Heart left ventricle (tissue), 16 donors: ENCODE results near the gene SEC61G. TPM values are rescaled to one million over a fixed set of nuclear protein-coding genes. Genes with fewer than 3 reads are reported as not detected.

ENCODE experiments used
- ATAC-seq, 4 donors: fragments of 200-7000 bp; cut with Tn5 transposase; one replicate each; pipeline ENCODE4 v1.9.1; 2020 to 2022; ENCODE audit warnings: moderate library complexity in 4 of 4, mild to moderate bottlenecking in 3 of 4, moderate number of reproducible peaks in 1 of 4
- DNase-seq, 5 donors: peaks; one replicate each; pipeline ENCODE4 v3.0.0-alpha.2; 2020
- H3K27ac ChIP-seq, 12 donors: fragments of 200-600 bp; sonication (generic) in 4 of 12; one replicate each; pipeline versions ENCODE4 v1.5.0 to v1.8.0; 2016 to 2022; ENCODE audit warnings: mild to moderate bottlenecking in 2 of 12
- H3K27me3 ChIP-seq, 9 donors: fragments of 200-600 bp; sonication (generic) in 2 of 9; one replicate each; pipeline versions ENCODE4 v1.5.1 to v1.8.0; 2016 to 2022; ENCODE audit warnings: mild to moderate bottlenecking in 3 of 9
- H3K36me3 ChIP-seq, 9 donors: fragments of 200-600 bp; sonication (generic) in 2 of 9; one replicate each; pipeline versions ENCODE4 v1.5.0 to v1.8.0; 2018 to 2022; ENCODE audit warnings: mild to moderate bottlenecking in 2 of 9
- H3K4me1 ChIP-seq, 12 donors: fragments of 200-600 bp; sonication (generic) in 4 of 12; one replicate each; pipeline versions ENCODE4 v1.5.0 to v1.8.0; 2016 to 2022; ENCODE audit warnings: mild to moderate bottlenecking in 3 of 12
- H3K4me3 ChIP-seq, 12 donors: fragments of 200-600 bp; sonication (generic) in 4 of 12; one replicate each; pipeline versions ENCODE4 v1.5.0 to v1.8.0; 2017 to 2022; ENCODE audit warnings: mild to moderate bottlenecking in 9 of 12, moderate library complexity in 4 of 12
- H3K9me3 ChIP-seq, 12 donors: fragments of 200-600 bp; sonication (generic) in 4 of 12; one replicate each; pipeline versions ENCODE4 v1.5.0 to v1.8.0; 2016 to 2022; ENCODE audit warnings: mild to moderate bottlenecking in 1 of 12
- POLR2A ChIP-seq, 2 donors: fragments of 450-650 bp; IDR thresholded peaks; one replicate each; pipeline ENCODE4 v1.6.1; 2017; ENCODE audit warnings: antibody characterized with exemption in 2 of 2, mild to moderate bottlenecking in 2 of 2, moderate library complexity in 2 of 2
- WGBS, 4 donors: extraction: QIAGEN DNeasy Blood & Tissue Kit in 2 of 4; methylation state at CpG; one replicate each; pipeline versions ENCODE4 v1.1.5 to v1.1.7; 2013 to 2018; 5-methylcytosine and 5-hydroxymethylcytosine counted together
- intact Hi-C, 10 donors: fragments of 100-400 bp; cut with DNase I; formaldehyde crosslinking; loops; one replicate each; pipeline versions ENCODE4 v1.11.1 to v1.14.2; 2022
- polyA plus RNA-seq, 2 donors: library from polyadenylated mRNA; stranded (reverse); fragments of 200-250 nt; gene quantifications; one replicate each; pipeline ENCODE4 v1.2.3, GENCODE V29; 2013
- total RNA-seq, 9 donors: library from RNA; depleted of rRNA in 2 of 9; stranded (reverse); fragments of >200 nt in 2 of 9; fragmentation: NEBNext Ultra II Directional in 3 of 9; extraction: Animal tissue kit (Norgen Biotek cat#: 25700) in 3 of 9; gene quantifications; one replicate each; pipeline versions ENCODE4 v1.1.0 to v1.2.4, GENCODE V29; 2016 to 2023
- TF ChIP-seq, protein P1 (sequence below), 12 donors: fragments of 200-600 bp; sonication (generic) in 4 of 12; IDR thresholded peaks; one replicate each; pipeline versions ENCODE4 v1.5.0 to v1.8.0; 2018 to 2022; ENCODE audit warnings: antibody characterized with exemption in 12 of 12, mild to moderate bottlenecking in 5 of 12
- donor health status: ischemic (EF 13 %, LVEDD 7.1; RV severe dilation, severe dysfunction).
- donor health status: healthy with polysubstance abuse.
- donor health status: DM: no; HTN: yes; CAD: no.
- donor health status: DM: no; HTN: no; CAD: no.
- donor health status: ischemic (EF 25% LVEDD 6.9; RV normal size, moderate dysfunction).
- donor health status: ischemic (EF 25% LVEDD 5.7; RV mildly dilated, moderate dysfunction).
- donor health status: healthy.
- donor health status: DM: yes; HTN: yes; CAD: no.
- donor health status: ischemic (EF 35%, LVEDD 5.7; RV mildly dilated, moderate dysfunction).
- donor health status: nonischemic (EF 11% LVEDD 7.7; RV severe dilation, severe dysfunction).
- donor health status: DM: yes; HTN: yes; CAD: no.
- donor health status: PGD.
- donor health status: ischemic (EF 29% LVEDD 5.4; RV normal size, mild dysfunction).
- donor health status: nonischemic (EF 23%, LVEDD 6.1; RV moderate dilation, normal function).

The SEC61G gene
- total and polyA plus RNA-seq, 11 donors = 65.7 to 629 (median 106) TPM

DNA sequence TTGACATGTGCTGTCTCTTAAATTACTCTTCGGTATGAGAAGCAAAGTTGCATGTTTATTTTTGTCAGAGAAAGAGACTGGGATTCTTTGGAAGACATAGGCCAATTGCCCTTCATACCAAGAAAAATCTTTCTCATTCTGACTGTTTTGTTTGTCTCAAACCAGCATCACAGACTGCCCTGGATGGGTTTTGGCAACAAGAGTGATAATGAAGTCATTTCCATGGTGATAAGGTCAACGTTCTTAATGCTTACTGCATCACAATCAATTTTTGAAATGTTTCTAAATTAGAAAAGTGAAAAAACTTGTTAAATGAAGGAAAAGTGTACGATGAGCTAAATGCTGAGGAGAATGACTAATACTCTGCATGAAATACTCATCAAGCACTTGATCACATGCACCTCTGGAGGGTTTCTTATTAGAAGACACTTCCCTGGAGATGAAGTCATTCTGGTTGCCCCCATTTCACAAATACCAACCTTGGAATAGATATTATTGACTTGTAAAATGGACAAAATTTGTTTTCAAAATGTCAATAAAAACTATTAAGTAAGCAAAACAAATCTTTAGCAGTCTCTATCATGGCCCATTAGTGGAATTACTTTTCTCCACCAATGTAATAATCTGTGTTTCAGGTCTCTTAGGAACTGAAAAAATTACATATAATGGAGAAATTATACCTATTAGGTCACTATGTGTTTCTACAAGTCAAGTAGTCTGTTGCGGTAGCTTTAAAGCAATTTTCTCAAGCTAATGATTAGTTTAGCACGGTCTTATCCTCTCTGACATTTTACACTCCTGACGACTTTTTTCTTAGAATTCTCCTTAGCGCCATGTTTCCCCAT is 19.9 kb upstream of the SEC61G start:
- Histone ChIP-seq H3K36me3 (no peaks in the 10 kb centered on the region), H3K27me3 (no peaks in the 10 kb centered on the region), H3K4me1 (peaks cover 0 to 3% (median 0%) of the 10 kb centered on the region in 12 donors), H3K4me3 (no peak overlapping the region), H3K9me3 (no peaks in the 10 kb centered on the region), H3K27ac (no peak overlapping the region)
- TF ChIP-seq, protein P1, sequence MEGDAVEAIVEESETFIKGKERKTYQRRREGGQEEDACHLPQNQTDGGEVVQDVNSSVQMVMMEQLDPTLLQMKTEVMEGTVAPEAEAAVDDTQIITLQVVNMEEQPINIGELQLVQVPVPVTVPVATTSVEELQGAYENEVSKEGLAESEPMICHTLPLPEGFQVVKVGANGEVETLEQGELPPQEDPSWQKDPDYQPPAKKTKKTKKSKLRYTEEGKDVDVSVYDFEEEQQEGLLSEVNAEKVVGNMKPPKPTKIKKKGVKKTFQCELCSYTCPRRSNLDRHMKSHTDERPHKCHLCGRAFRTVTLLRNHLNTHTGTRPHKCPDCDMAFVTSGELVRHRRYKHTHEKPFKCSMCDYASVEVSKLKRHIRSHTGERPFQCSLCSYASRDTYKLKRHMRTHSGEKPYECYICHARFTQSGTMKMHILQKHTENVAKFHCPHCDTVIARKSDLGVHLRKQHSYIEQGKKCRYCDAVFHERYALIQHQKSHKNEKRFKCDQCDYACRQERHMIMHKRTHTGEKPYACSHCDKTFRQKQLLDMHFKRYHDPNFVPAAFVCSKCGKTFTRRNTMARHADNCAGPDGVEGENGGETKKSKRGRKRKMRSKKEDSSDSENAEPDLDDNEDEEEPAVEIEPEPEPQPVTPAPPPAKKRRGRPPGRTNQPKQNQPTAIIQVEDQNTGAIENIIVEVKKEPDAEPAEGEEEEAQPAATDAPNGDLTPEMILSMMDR (IDR thresholded peaks at IDR 0.05) = no peak
- TF ChIP-seq POLR2A (IDR thresholded peaks at IDR 0.05) = no peak
- DNase-seq = no peak
- ATAC-seq = no peak
- 78 to 85% (median 81%) methylated on average over 7 of the region's 7 CpGs for WGBS, 4 donors
- intact Hi-C loops = loop anchor here in 2 of 10 donors (10.0 kb wide), 1 partner anchor 636 kb away; no protein-coding TSS in a partner anchor

DNA sequence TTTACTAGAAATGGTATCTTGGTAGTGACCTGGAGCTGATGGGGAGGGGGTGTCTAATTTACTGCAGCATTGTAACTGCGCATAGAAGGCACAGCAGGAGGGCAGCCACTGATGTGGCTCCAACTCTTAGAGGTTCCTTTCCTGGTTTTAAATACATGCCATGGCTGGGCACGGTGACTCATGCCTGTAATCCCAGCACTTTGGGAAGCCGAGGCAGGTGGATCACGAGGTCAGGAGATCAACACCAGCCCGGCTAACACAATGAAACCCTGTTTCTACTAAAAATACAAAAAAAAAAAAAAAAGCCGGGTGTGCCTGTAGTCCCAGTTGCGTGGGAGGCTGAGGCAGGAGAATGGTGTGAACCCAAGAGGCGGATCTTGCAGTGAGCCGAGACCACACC is 19.2 kb upstream of the SEC61G start:
- Histone ChIP-seq H3K4me1 (peaks cover 0 to 5% (median 0%) of the 10 kb centered on the region in 12 donors), H3K27me3 (no peaks in the 10 kb centered on the region), H3K9me3 (no peaks in the 10 kb centered on the region), H3K27ac (no peak overlapping the region), H3K4me3 (no peak overlapping the region), H3K36me3 (no peaks in the 10 kb centered on the region)
- ATAC-seq (no peak), DNase-seq (no peak)
- TF ChIP-seq POLR2A (IDR thresholded peaks at IDR 0.05) = no peak
- TF ChIP-seq, protein P1 (IDR thresholded peaks at IDR 0.05) = no peak
- intact Hi-C loops = loop anchor here in 2 of 10 donors (10.0 kb wide), 1 partner anchor 637 kb away; no protein-coding TSS in a partner anchor
- WGBS, 4 donors = 87 to 93% (median 89%) methylated on average over 9 of the region's 9 CpGs

DNA sequence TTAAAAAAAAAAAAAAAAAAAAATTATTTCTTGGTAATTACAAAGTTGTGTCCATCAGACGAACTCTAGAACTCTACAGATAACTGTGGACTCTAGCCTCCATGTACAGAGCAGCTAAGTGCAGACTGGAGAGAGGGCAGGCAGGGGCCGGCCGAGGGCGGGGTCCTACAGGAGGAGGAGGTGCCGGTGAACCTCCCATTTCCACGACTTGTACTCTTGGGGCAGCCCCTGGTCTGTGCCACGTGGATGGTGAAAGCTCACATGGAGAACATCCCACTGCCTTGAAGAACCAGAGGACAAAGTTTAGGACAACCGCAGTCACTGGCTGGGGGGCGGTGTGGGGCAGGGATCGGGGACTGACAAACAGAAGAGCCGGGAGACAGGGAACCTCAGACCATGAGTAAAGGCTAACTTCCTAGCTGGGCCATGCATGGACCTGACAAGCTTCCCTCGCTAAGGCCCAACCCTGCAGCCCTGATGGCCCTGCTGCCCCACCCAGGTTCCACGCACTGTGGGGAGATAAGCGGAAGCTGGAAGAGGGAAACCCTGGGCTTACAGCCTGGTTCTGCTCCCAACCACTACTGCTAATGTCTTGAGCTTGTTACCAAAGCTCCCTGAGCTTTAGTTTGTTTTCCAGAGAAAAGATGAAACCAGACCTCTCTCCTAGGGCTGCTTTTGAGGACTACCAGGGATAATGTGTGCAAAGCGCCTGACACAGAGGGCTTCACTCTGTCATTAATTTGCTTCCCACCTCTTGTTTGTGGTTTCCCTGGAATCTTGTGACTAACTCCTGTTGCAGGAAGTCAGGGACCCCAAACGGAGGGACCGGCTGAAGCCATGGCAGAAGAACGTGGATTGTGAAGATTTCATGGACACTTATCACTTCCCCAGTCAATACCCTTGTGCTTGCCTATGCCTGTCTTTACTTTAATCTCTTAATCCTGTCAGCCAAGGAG is 16.1 kb upstream of the SEC61G start:
- H3K4me3 ChIP-seq = no peak overlapping the region
- WGBS, 4 donors = 88 to 92% (median 92%) methylated on average over 17 to 18 of the region's 18 CpGs
- peaks cover 0 to 5% (median 0%) of the 10 kb centered on the region in 12 donors for H3K4me1 ChIP-seq
- ATAC-seq (peak in 1 of 4 donors; percentile 32), DNase-seq (no peak)
- H3K27ac ChIP-seq = no peak overlapping the region
- no peaks in the 10 kb centered on the region for H3K9me3 ChIP-seq
- no peaks in the 10 kb centered on the region for H3K36me3 ChIP-seq
- H3K27me3 ChIP-seq = peaks cover 0 to 7% (median 0%) of the 10 kb centered on the region in 9 donors
- intact Hi-C loops = loop anchor here in 9 of 10 donors (1.0 to 10.0 kb wide), 7 partner anchors 62 to 642 kb away; no protein-coding TSS in a partner anchor
- TF ChIP-seq POLR2A (IDR thresholded peaks at IDR 0.05) = no peak
- TF ChIP-seq, protein P1 (IDR thresholded peaks at IDR 0.05) = no peak
